ENCODE results near the gene NHLH1.

DNA sequence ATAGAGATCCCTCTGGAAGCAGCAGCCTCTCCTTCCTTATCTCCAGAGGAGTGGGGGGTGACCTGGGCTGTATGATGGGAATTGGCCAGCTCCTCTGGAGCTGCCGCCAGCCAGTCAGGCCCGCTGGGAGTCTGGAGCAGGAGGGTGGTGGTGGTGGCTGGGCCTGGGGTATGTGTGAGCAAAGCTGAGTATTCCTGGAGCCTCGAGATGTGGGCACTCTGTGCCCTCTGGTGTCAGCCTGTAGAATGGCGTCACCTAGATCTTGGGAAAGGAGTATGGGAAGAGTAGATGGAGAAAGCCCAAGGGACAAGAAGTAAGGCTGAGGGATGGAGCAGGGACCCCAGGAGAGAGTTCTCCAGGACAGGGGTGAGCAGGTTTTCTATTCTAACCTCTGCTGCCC, 49.5 kb downstream of the NHLH1 start:
- TF ChIP-seq, protein P1, sequence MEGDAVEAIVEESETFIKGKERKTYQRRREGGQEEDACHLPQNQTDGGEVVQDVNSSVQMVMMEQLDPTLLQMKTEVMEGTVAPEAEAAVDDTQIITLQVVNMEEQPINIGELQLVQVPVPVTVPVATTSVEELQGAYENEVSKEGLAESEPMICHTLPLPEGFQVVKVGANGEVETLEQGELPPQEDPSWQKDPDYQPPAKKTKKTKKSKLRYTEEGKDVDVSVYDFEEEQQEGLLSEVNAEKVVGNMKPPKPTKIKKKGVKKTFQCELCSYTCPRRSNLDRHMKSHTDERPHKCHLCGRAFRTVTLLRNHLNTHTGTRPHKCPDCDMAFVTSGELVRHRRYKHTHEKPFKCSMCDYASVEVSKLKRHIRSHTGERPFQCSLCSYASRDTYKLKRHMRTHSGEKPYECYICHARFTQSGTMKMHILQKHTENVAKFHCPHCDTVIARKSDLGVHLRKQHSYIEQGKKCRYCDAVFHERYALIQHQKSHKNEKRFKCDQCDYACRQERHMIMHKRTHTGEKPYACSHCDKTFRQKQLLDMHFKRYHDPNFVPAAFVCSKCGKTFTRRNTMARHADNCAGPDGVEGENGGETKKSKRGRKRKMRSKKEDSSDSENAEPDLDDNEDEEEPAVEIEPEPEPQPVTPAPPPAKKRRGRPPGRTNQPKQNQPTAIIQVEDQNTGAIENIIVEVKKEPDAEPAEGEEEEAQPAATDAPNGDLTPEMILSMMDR (IDR thresholded peaks at IDR 0.05) = peak in 3 of 6 experiments; percentile 11 to 32 (median 20)
- TF ChIP-seq POLR2A (IDR thresholded peaks at IDR 0.05) = no peak
